OCI-LY3 (cell line): ENCODE measurements around the gene MAMSTR.

ENCODE experiments used
- CTCF ChIP-seq: fragments of 200-600, 300-600 bp; sonication (generic); IDR thresholded peaks from 2 replicates; pipeline ENCODE4 v1.5.1; 2014; ENCODE audit warnings: antibody characterized with exemption, low read length, low read depth
- EZH2phosphoT487 ChIP-seq: fragments of 200-600 bp; shearing (Covaris generic); IDR thresholded peaks from 2 replicates; pipeline ENCODE4 v1.6.1; 2018; ENCODE audit warnings: antibody characterized with exemption, mixed run types, low read depth

DNA sequence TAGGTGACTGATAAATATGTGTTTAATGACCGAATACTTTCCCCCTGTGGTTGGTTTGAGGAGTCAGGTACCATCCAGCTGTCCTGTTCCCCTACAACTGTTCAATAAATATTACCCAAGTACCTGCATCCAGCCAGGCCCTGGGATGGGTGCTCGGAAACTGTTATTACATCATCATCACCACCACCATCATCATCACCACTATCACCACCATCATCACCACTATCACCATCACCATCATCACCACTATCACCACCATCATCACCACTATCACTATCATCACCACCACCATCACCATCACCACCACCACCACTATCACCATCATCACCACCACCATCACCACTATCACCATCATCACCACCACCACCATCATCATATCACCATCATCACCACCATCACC lies 50.8 kb downstream of the MAMSTR start:
- no peak for TF ChIP-seq CTCF
- no peak for TF ChIP-seq EZH2phosphoT487
